Endothelial cell of umbilical vein (primary cell): ENCODE measurements around the gene CCNK. TPM values are rescaled to one million over a fixed set of nuclear protein-coding genes. Genes with fewer than 3 reads are reported as not detected.

Experiments
- BruUV-seq: library from RNA; stranded (reverse); fragments of 400-500 nt; replicated peaks from 2 replicates; lab custom pipeline; 2021; lab: Mats Ljungman, UMichigan
- CTCF ChIA-PET: fragments of 300-600, 350-600 bp; sonication (Branson Sonifier 250); formaldehyde crosslinking; loops from one replicate; lab custom pipeline; 2021; ENCODE audit warnings: antibody characterized with exemption, inconsistent platforms; lab: Charles Lee
- POLR2A ChIA-PET: fragments of 300-600, 350-600 bp; sonication (Branson Sonifier 250); formaldehyde crosslinking; loops from one replicate; lab custom pipeline; 2021; ENCODE audit warnings: antibody characterized with exemption, inconsistent platforms; lab: Charles Lee
- DNase-seq: peaks from one replicate; pipeline ENCODE4 v3.0.0-alpha.2; 2011; ENCODE audit warnings: low read depth, low spot score
- FAIRE-seq: peaks from 2 replicates; lab custom pipeline; 2011; peaks lifted over from hg19 to GRCh38; lab: Jason Lieb, UNC
- H2AFZ ChIP-seq: 2 replicates; pipeline ENCODE4 v1.6.0; 2012; ENCODE audit warnings: low read depth, low read length, control low read depth, inconsistent platforms
- H3K27ac ChIP-seq: 2 replicates; pipeline ENCODE4 v1.5.1; 2011; ENCODE audit warnings: low read depth, mild to moderate bottlenecking, control low read depth, low read length, moderate library complexity; ENCODE audit not compliant: insufficient read depth
- H3K27me3 ChIP-seq, 2 experiments: 2 replicates each; pipeline versions ENCODE4 v1.6.0 to v1.6.1; 2011; ENCODE audit warnings: low read length in 2 of 2, mixed read lengths in 1 of 2; ENCODE audit not compliant: control insufficient read depth in 2 of 2, insufficient read depth in 2 of 2
- H3K36me3 ChIP-seq, 2 experiments: 2 replicates in 1 of 2; 3 replicates in 1 of 2; pipeline ENCODE4 v1.5.1; 2011; ENCODE audit warnings: low read length in 2 of 2, mild to moderate bottlenecking in 1 of 2, moderate library complexity in 1 of 2; ENCODE audit not compliant: control insufficient read depth in 2 of 2, insufficient read depth in 2 of 2; ENCODE audit errors: extremely low read depth in 1 of 2
- H3K4me1 ChIP-seq: 3 replicates; pipeline ENCODE4 v1.5.1; 2011; ENCODE audit warnings: mild to moderate bottlenecking, low read length; ENCODE audit not compliant: control insufficient read depth, insufficient read depth; ENCODE audit errors: extremely low read depth
- H3K4me2 ChIP-seq: 2 replicates; pipeline ENCODE4 v1.6.1; 2011; ENCODE audit warnings: low read length, control low read depth, mixed read lengths; ENCODE audit not compliant: insufficient read depth
- H3K4me3 ChIP-seq, 3 experiments: fragments of 200-600 bp in 1 of 3; sonication (generic), shearing (Covaris generic) in 1 of 3; replicated peaks in 1 of 3; 2 replicates each; pipeline ENCODE4 v1.5.1; 2011 to 2016; ENCODE audit warnings: control low read depth in 3 of 3, low read length in 3 of 3, mild to moderate bottlenecking in 2 of 3, inconsistent platforms in 1 of 3, low read depth in 1 of 3, moderate library complexity in 1 of 3; ENCODE audit not compliant: insufficient read depth in 1 of 3
- H3K79me2 ChIP-seq: 2 replicates; pipeline ENCODE4 v1.6.0; 2012; ENCODE audit warnings: low read length, inconsistent platforms; ENCODE audit not compliant: control insufficient read depth, insufficient read depth
- H3K9ac ChIP-seq: replicated peaks from 2 replicates; pipeline ENCODE3; 2011; ENCODE audit warnings: low read length, control low read depth; ENCODE audit not compliant: insufficient read depth; ENCODE audit errors: extremely low read depth
- H3K9me1 ChIP-seq: replicated peaks from 3 replicates; pipeline ENCODE4 v1.6.0; 2011; ENCODE audit warnings: mild to moderate bottlenecking, low read length; ENCODE audit not compliant: control insufficient read depth, insufficient read depth; ENCODE audit errors: extremely low read depth
- H3K9me3 ChIP-seq: replicated peaks from 2 replicates; pipeline ENCODE4 v1.5.1; 2012; ENCODE audit warnings: low read length, inconsistent platforms; ENCODE audit not compliant: control insufficient read depth, insufficient read depth
- H4K20me1 ChIP-seq: replicated peaks from 2 replicates; pipeline ENCODE3; 2011; ENCODE audit warnings: mild to moderate bottlenecking, low read length; ENCODE audit not compliant: control insufficient read depth, insufficient read depth; ENCODE audit errors: extremely low read depth
- EZH2 ChIP-seq: IDR thresholded peaks from 2 replicates; pipeline ENCODE4 v1.6.1; 2012; ENCODE audit warnings: borderline replicate concordance, low read depth, mild to moderate bottlenecking, moderate library complexity, low read length, inconsistent platforms; ENCODE audit not compliant: severe bottlenecking
- FOS ChIP-seq: IDR thresholded peaks from 2 replicates; pipeline ENCODE4 v1.6.1; 2011; ENCODE audit warnings: mild to moderate bottlenecking, low read length, moderate library complexity, borderline replicate concordance; ENCODE audit not compliant: insufficient read depth
- GATA2 ChIP-seq: IDR thresholded peaks from 2 replicates; pipeline ENCODE4 v1.7.0; 2011; ENCODE audit warnings: low read depth, mild to moderate bottlenecking, moderate library complexity, mixed read lengths, low read length; ENCODE audit not compliant: insufficient read length, insufficient read depth
- JUN ChIP-seq: IDR thresholded peaks from 2 replicates; pipeline ENCODE4 v1.6.1; 2011; ENCODE audit warnings: borderline replicate concordance, low read depth; ENCODE audit not compliant: insufficient read length, insufficient read depth
- MYC ChIP-seq: IDR thresholded peaks from one replicate; pipeline ENCODE4 v1.6.1; 2011; ENCODE audit warnings: mild to moderate bottlenecking, low read depth, low read length
- POLR2A ChIP-seq: IDR thresholded peaks from 2 replicates; pipeline ENCODE4 v1.6.1; 2012; ENCODE audit warnings: low read depth, mild to moderate bottlenecking, control low read depth, low read length
- POLR2AphosphoS5 ChIP-seq: IDR thresholded peaks from 2 replicates; pipeline ENCODE4 v1.6.1; 2012; ENCODE audit warnings: low read depth, mild to moderate bottlenecking, control low read depth, low read length, moderate library complexity; ENCODE audit not compliant: insufficient read depth
- dilution Hi-C: fragments of 300-500 bp; cut with MboI; formaldehyde crosslinking; loops from one replicate; pipeline ENCODE4 v1.15.0; 2019; ENCODE audit warnings: low sequenced_read_pairs; ENCODE audit not compliant: extremely low pct_ligation_motif_present
- intact Hi-C: fragments of 100-400 bp; cut with micrococcal nuclease; formaldehyde crosslinking; loops from one replicate; pipeline ENCODE4 v1.10.0; 2022
- polyA plus RNA-seq, 4 experiments: library from polyadenylated mRNA; depleted of rRNA in 3 of 4; stranded (reverse) in 3 of 4; unstranded in 1 of 4; fragments of >200 nt; gene quantifications; 2 replicates each; pipeline versions ENCODE4 v1.2.1 to v1.2.3, GENCODE V29; 2011 to 2012; ENCODE audit warnings: missing spikeins in 1 of 4
- total RNA-seq: library from RNA; stranded (reverse); gene quantifications from 2 replicates; pipeline ENCODE4 v1.2.3, GENCODE V29; 2021
- TF ChIP-seq, protein P1 (sequence below): IDR thresholded peaks from 2 replicates; pipeline ENCODE4 v1.6.1; 2011; ENCODE audit not compliant: insufficient read depth, insufficient read length
- TF ChIP-seq, protein P2 (sequence below), 2 donors: IDR thresholded peaks; 1 replicate in 1 of 2; 2 replicates in 1 of 2; pipeline ENCODE4 v1.5.1; 2011; ENCODE audit warnings: low read length in 2 of 2, mild to moderate bottlenecking in 2 of 2, moderate library complexity in 2 of 2, control low read depth in 1 of 2, inconsistent platforms in 1 of 2, low read depth in 1 of 2; ENCODE audit not compliant: insufficient read depth in 1 of 2; ENCODE audit errors: extremely low read depth in 1 of 2

CCNK gene
- total and polyA plus RNA-seq, 2 donors (not counting 3 experiments of a cell fraction or from before 2014, with no cell fraction given), result 11.9 to 59.3 TPM

DNA sequence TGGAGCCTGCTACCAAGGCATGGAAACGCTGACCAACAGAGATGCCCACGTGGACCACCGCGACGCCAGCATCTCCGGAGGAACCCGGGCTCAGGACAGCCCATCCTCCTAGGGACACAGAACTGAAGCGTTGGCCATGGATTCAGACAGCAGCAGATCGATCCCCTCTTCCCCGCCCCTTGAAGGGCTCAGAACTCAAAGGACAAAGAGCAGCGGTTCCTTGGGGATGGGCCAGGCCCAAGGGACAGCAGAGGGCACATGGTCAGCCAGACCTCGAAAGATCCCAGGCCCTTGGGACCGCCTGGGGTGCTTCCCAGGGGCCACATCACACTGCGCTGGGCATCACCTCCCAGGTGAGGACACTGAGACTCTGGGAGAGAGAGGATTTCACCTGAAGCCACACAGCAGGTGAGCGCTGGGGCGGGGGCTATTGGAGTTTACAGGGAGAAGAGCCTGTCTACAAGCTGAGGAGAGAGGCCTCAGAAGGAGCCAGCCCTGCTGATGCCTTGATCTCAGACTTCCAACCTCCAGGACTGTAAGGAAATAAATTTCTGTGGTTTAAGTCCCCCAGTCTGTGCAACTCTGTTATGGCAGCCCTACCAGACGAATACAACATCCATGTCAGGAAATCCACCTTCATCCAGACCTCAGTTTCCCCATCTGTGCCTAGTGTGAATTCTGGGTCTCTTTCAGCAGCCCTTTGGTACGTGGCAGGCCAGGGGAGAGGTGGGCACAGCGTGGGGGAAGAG, 49.4 kb downstream of the CCNK start:
- FAIRE-seq, result peak; percentile 8
- DNase-seq, result no peak
- Histone ChIP-seq H2AFZ (no peak overlapping the region), H3K9ac (peak overlapping the region; percentile 74), H3K4me2 (no peak overlapping the region), H4K20me1 (no peaks in the 10 kb centered on the region), H3K27me3 (no peaks in the 10 kb centered on the region), H3K79me2 (no peaks in the 10 kb centered on the region), H3K9me1 (no peaks in the 10 kb centered on the region), H3K9me3 (no peaks in the 10 kb centered on the region), H3K36me3 (no peaks in the 10 kb centered on the region), H3K4me3 (peak overlapping the region in 1 of 3 experiments; percentile 20), H3K27ac (peak overlapping the region; percentile 84), H3K4me1 (peaks cover 27% of the 10 kb centered on the region)
- intact Hi-C loops (loop anchor here (1.0 to 10.0 kb wide), 5 partner anchors 32 to 224 kb away; partner anchors contain the start of gene CCDC85C), dilution Hi-C loops (no loop called here)
- TSS peak; percentile 78 for BruUV-seq
- ChIA-PET CTCF (interaction anchor here (1.0 to 1.9 kb wide), 7 partner anchors 15 to 99 kb away, joined by 3 to 5 read pairs (median 4); partner anchors contain the start of genes CCDC85C, CCNK and SETD3), POLR2A (no interaction called here)
- no peak for TF ChIP-seq POLR2AphosphoS5
- TF ChIP-seq POLR2A, result no peak
- no peak for TF ChIP-seq JUN
- TF ChIP-seq, protein P1, sequence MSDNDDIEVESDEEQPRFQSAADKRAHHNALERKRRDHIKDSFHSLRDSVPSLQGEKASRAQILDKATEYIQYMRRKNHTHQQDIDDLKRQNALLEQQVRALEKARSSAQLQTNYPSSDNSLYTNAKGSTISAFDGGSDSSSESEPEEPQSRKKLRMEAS, result no peak
- TF ChIP-seq FOS, result no peak
- TF ChIP-seq, protein P2, sequence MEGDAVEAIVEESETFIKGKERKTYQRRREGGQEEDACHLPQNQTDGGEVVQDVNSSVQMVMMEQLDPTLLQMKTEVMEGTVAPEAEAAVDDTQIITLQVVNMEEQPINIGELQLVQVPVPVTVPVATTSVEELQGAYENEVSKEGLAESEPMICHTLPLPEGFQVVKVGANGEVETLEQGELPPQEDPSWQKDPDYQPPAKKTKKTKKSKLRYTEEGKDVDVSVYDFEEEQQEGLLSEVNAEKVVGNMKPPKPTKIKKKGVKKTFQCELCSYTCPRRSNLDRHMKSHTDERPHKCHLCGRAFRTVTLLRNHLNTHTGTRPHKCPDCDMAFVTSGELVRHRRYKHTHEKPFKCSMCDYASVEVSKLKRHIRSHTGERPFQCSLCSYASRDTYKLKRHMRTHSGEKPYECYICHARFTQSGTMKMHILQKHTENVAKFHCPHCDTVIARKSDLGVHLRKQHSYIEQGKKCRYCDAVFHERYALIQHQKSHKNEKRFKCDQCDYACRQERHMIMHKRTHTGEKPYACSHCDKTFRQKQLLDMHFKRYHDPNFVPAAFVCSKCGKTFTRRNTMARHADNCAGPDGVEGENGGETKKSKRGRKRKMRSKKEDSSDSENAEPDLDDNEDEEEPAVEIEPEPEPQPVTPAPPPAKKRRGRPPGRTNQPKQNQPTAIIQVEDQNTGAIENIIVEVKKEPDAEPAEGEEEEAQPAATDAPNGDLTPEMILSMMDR (IDR thresholded peaks at IDR 0.05; ENCODE audit: extremely low read depth in 1 of 2, insufficient read depth in 1 of 2, low read depth in 1 of 2, low read length in 2 of 2), result no peak
- no peak for TF ChIP-seq MYC
- no peak for TF ChIP-seq EZH2
- TF ChIP-seq GATA2, result no peak
